Rectal smooth muscle tissue (tissue), 1 donor: ENCODE results near the gene ZNF214.

ENCODE experiments used
- H3K27ac ChIP-seq: one replicate; pipeline ENCODE4 v1.7.0; 2013; ENCODE audit warnings: low read depth, low read length, inconsistent platforms
- H3K27me3 ChIP-seq: one replicate; pipeline ENCODE4 v1.7.0; 2013; ENCODE audit warnings: low read length; ENCODE audit not compliant: control insufficient read depth, insufficient read depth
- H3K36me3 ChIP-seq: one replicate; pipeline ENCODE4 v1.7.0; 2013; ENCODE audit warnings: low read length; ENCODE audit not compliant: control insufficient read depth, insufficient read depth
- H3K4me1 ChIP-seq: one replicate; pipeline ENCODE4 v1.7.0; 2013; ENCODE audit warnings: low read length; ENCODE audit not compliant: control insufficient read depth, insufficient read depth
- H3K4me3 ChIP-seq: one replicate; pipeline ENCODE4 v1.7.0; 2013; ENCODE audit warnings: low read length
- H3K9ac ChIP-seq: one replicate; pipeline ENCODE4 v1.7.0; 2013; ENCODE audit warnings: low read length

The ZNF214 gene

DNA sequence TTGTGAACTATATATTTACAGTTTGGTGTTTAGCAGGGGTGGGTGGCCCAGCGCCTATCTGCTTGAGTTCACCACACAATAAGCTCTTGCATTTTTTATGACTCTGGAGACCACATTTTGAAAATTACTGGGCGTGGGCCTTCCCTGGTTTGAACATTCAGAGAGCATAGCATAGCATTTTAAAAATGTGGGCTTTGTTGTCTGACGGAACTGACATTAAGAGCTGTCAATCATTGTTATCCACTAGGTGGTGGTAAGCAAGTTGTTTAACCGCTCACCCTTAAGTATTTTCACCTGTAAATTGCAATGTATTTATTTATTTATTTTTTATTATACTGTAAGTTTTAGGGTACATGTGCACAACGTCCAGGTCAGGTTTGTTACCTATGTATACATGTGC, 1.2 kb upstream of the ZNF214 start:
- Histone ChIP-seq H3K4me3 (no peak overlapping the region), H3K9ac (no peak overlapping the region), H3K36me3 (no peaks in the 10 kb centered on the region), H3K4me1 (peaks cover 3% of the 10 kb centered on the region), H3K27ac (no peak overlapping the region), H3K27me3 (no peaks in the 10 kb centered on the region)

DNA sequence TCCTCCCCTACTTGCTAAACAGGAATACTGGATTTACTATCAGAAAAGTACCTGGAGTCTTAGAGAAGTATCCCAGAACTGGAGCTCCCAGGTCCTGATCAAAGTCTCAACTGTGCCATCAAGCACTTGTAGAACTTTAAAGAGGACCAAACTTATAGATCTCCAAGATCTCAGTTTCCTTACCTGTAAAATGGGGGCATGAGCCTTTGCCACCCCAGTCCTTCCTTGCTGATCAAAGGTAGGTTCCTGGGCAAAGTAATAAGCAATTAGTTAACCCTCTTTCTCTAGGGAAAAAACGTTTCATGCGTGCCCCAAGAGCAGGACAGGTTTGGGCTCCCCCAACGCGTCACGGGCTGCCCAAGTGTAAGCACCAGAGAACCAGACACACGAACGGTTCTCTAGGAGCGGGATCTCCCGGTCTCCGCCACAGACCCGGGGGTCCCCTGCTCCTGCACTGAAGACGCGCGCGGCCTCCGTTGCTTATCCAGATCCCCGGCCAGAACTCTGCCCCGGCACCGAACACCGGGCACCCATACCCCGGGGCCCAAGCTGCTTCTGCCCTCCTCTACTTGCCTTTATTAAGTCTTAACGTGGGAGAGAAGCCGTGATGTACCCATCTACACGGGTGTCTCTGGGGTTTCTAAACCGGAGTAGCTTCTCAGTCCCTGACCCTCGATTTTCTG, 505 bp downstream of the ZNF214 start:
- Histone ChIP-seq H3K36me3 (no peaks in the 10 kb centered on the region), H3K4me1 (peaks cover 3% of the 10 kb centered on the region), H3K4me3 (peak overlapping the region; percentile 73), H3K27me3 (no peaks in the 10 kb centered on the region), H3K27ac (peak overlapping the region; percentile 46), H3K9ac (peak overlapping the region; percentile 19)

DNA sequence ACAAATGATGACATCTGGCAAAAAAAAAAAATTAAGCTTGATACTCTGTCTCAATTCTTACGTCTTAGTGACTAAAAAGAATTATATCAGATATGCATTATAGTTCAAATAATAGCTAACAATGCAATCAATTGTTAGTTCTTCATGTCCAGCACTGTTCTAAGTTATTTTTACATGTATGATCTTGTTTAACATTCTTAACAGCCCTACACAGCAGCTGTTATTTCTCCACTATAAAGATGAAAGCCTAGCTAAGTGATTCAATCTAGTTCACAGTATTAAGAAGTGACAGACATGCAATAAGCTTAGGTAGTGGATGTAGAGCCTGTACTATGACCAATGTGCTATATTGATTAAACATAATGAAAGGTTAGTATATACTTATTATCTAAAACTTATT, 4.1 kb downstream of the ZNF214 start:
- no peak overlapping the region for H3K27ac ChIP-seq
- H3K36me3 ChIP-seq, result no peaks in the 10 kb centered on the region
- no peak overlapping the region for H3K9ac ChIP-seq
- H3K4me3 ChIP-seq, result no peak overlapping the region
- H3K4me1 ChIP-seq, result peaks cover 1% of the 10 kb centered on the region
- H3K27me3 ChIP-seq, result no peaks in the 10 kb centered on the region

DNA sequence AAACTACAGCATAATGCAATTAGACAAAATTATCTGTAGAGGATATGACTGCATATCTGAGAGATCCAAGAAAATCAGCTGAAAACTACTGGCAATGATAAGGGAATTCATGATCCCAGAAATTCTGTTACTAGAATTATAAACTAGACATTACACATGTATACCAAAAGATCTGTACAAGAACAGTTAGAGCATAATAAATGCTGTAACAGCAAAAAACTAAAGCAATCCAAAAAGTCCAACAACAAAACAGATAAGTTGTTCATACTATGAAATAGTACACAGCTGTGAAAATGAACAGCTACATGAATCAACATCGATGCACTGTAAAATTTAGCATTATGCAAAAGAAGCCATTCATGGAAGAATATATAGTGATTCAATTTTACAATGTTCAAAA, 6.0 kb downstream of the ZNF214 start:
- Histone ChIP-seq H3K27ac (no peak overlapping the region), H3K27me3 (no peaks in the 10 kb centered on the region), H3K4me1 (no peaks in the 10 kb centered on the region), H3K4me3 (no peak overlapping the region), H3K9ac (no peak overlapping the region), H3K36me3 (no peaks in the 10 kb centered on the region)

DNA sequence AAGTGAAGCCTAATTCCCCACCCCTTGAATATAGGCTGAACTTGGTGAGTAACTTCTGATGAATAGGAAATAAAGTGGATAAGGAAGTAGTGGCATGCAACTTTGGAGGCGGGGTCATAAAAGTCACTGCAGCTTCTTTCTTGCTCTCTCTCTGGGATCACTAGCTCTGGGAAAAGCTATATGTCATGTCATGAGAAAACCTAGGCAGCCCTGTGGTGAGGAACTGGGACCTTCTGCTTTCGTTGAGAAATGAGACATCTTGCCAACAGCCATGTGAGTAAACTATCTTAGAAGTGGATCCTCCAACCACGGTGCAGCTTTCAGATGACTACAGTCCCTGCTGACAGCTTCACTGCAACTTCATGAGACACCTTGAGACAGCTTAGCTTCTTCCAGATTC, 15.7 kb downstream of the ZNF214 start:
- no peaks in the 10 kb centered on the region for H3K27me3 ChIP-seq
- no peak overlapping the region for H3K27ac ChIP-seq
- H3K4me1 ChIP-seq, result no peaks in the 10 kb centered on the region
- no peak overlapping the region for H3K4me3 ChIP-seq
- H3K36me3 ChIP-seq, result no peaks in the 10 kb centered on the region
- no peak overlapping the region for H3K9ac ChIP-seq

DNA sequence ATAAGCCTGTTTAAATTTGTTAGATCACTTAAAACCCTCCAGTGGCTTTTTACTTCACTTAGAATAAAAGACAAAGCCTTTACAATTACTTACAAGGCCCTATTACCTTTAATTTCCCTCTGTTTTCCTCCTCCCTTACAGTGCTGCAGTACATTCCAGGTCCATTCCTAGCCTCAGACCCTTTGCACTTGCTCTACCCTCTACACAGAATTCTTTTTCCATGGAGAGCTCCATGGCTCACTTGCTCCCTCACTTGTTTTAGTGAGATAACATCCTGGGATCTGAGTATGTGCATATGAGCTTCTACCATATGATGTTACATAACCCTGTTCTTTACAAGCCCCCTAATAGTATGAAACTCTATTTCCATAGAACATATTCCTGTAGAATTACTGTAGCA, 24.4 kb downstream of the ZNF214 start:
- Histone ChIP-seq H3K36me3 (no peaks in the 10 kb centered on the region), H3K4me3 (no peak overlapping the region), H3K4me1 (peaks cover 5% of the 10 kb centered on the region), H3K27ac (no peak overlapping the region), H3K9ac (no peak overlapping the region), H3K27me3 (no peaks in the 10 kb centered on the region)

DNA sequence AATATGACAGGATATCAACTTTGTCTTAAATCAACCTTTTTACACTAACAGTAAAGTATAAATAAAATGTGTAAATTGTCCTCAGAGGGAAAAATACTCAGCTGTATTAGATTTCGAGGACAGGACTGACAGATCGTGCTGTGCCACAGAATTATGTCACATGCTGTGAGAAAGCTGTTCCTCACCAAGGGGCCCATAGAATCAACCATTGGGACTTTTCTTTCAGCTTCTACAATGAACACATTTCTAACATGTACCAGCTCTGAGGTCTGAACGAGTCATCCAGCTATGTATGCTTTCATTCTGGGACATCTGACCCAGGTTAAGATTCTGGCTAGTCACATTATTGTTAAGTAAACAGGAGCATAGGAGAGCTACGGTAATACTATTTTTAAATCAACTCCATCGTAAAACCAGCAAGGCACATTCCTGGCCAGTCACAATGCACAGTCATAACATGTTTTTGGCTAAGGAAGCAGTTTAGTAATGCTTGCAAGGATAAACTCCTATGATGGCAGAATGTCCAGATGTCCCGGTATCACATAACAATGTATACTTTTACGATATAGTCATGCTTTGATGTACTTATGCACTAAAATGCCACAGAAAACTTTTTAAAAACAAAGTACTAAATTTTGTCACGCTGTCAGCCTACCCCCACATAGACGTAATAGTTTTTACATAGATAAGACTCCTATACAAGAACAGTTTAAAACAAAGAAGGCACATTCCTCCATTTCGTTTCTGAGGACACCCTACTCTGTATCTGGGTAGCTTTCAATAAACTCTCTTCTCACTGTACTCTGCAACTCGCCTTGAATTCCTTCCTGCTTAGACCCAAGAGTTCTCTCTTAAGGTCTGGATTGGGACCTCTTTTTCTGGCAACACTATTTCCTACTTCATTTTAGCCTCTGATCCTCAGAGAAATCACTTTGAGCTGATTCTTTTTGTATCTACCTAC, 27.4 kb downstream of the ZNF214 start:
- Histone ChIP-seq H3K4me3 (no peak overlapping the region), H3K27ac (peak overlapping the region; percentile 38)

DNA sequence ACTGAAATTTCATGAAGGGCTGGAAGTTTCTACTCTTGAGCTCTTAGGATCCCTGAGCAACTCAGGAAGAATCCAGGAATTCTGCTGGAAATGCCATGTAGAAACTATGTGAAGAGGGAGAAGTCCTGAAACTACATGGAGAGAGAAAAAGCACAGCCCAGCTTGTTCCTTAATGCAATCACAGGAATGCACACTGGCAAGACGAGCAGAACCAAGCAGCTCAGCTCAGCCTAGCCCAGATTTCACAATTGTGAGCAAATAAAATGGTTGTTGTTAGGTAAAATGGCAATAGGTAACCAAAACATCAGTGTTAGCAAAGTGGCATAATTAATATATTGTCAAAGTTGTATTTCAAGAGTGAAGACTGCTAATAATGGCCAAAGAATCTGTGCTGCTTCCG, 28.1 kb downstream of the ZNF214 start:
- Histone ChIP-seq H3K36me3 (no peaks in the 10 kb centered on the region), H3K9ac (no peak overlapping the region), H3K4me3 (no peak overlapping the region), H3K27ac (peak overlapping the region; percentile 38), H3K4me1 (peaks cover 5% of the 10 kb centered on the region), H3K27me3 (no peaks in the 10 kb centered on the region)

More for the DNA sequence above, 27.4 kb downstream of the ZNF214 start:
- H3K27me3 ChIP-seq, result no peaks in the 10 kb centered on the region
- H3K9ac ChIP-seq, result no peak overlapping the region
- H3K4me1 ChIP-seq, result peaks cover 5% of the 10 kb centered on the region
- no peaks in the 10 kb centered on the region for H3K36me3 ChIP-seq

DNA sequence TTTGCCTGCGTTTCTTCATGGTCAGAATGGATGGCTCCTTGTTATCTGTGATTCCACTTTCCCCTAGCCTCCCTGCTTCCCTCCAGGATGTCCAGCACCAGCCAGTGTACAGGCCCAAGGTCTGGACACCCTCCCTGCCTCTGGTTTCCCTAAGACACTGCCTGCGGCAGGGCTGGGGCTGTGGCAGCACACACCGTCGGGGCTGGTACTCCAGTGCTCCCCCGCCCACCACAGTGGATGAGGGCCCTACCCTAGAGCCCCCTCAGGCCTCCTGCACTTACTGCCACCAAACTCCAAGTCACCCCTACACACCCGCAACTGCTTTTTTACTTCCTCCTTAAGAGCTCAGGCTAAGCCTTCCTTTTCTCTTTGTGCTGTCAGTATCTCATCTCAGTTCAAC, 28.9 kb downstream of the ZNF214 start:
- no peaks in the 10 kb centered on the region for H3K36me3 ChIP-seq
- peaks cover 5% of the 10 kb centered on the region for H3K4me1 ChIP-seq
- no peak overlapping the region for H3K4me3 ChIP-seq
- H3K27me3 ChIP-seq, result no peaks in the 10 kb centered on the region
- H3K27ac ChIP-seq, result no peak overlapping the region
- no peak overlapping the region for H3K9ac ChIP-seq

DNA sequence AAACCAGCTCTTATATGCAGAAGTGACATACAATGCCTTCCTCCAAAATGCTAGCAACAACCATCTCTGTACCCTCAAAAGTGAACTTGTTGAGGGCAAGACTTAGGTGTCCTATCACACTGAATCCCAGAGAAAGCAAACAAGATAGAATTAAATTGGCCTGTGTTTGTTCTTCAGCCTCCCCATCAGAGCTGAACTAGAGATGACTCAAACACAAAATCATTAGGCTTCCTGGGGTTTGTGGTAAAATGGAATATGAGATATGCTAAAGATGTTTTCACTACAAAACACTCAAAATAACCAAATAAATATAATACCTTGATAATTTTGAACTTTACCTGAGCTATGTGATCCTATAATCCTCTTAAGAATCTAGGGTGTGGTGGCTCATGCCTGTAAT, 31.6 kb downstream of the ZNF214 start:
- Histone ChIP-seq H3K9ac (no peak overlapping the region), H3K4me3 (no peak overlapping the region), H3K4me1 (peaks cover 5% of the 10 kb centered on the region), H3K27me3 (no peaks in the 10 kb centered on the region), H3K27ac (no peak overlapping the region), H3K36me3 (no peaks in the 10 kb centered on the region)

DNA sequence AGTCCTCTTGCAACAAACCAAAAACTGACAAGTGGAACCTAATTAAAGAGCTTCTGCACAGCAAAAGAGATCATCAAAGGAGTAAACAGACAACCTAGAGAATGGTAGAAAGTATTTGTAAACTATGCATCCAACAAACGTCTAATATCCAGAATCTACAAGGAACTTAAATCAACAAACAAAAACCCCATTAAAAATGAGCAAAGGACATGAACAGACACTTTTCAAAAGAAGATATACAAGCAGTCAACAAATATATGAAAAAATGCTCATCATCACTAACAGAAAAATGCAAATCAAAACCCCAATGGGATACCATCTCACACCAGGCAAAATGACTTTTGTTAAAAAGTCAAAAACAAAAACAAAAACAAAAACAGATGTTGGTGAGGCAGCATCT, 33.7 kb downstream of the ZNF214 start:
- no peak overlapping the region for H3K9ac ChIP-seq
- H3K27me3 ChIP-seq, result no peaks in the 10 kb centered on the region
- no peaks in the 10 kb centered on the region for H3K4me1 ChIP-seq
- no peak overlapping the region for H3K4me3 ChIP-seq
- H3K36me3 ChIP-seq, result no peaks in the 10 kb centered on the region
- no peak overlapping the region for H3K27ac ChIP-seq

DNA sequence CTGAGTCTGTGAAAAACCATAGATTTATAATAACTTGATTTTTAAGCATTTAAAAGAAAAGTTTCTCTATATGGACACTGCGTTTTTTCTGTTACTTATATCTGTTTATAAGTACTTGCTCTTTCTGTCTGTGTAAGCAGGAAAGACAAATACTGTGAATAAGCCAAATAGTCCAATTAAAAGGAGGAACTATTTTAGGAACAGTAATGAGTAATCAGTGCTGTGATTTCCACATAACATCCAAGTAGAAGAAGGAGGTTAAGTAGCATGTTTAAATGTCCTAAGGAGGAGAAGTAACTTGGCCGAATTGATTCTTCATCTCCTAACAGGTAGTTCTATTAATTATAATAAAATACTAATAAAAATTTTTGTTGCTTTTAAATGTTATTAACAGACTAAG, 40.8 kb downstream of the ZNF214 start:
- no peaks in the 10 kb centered on the region for H3K4me1 ChIP-seq
- no peaks in the 10 kb centered on the region for H3K36me3 ChIP-seq
- H3K27ac ChIP-seq, result no peak overlapping the region
- no peaks in the 10 kb centered on the region for H3K27me3 ChIP-seq
- no peak overlapping the region for H3K9ac ChIP-seq
- H3K4me3 ChIP-seq, result no peak overlapping the region
